K562 (cell line): ENCODE measurements around the gene ACAD8. TPM values are rescaled to one million over a fixed set of nuclear protein-coding genes. Genes with fewer than 3 reads are reported as not detected.

ENCODE experiments used
- ATAC-seq: fragments of 200-7000 bp; cut with Tn5 transposase; 3 replicates; pipeline ENCODE4 v1.9.1; 2020; ENCODE audit warnings: moderate library complexity
- BruUV-seq: library from RNA; stranded (reverse); fragments of 400-500 nt; replicated peaks from 2 replicates; lab custom pipeline; 2021; lab: Mats Ljungman, UMichigan
- CTCF ChIA-PET: fragments of 300-600 bp; formaldehyde crosslinking; extraction: SDS; loops from one replicate; lab custom pipeline; 2021; ENCODE audit warnings: low intra/inter-chr PET ratio; lab: Yijun Ruan, JAX
- POLR2A ChIA-PET: fragments of 300-600, 350-650 bp; sonication (Branson Sonifier 250); formaldehyde crosslinking; extraction: SDS; loops from one replicate; lab custom pipeline; 2021; ENCODE audit warnings: antibody characterized with exemption, inconsistent platforms; lab: Yijun Ruan, JAX
- DNase-seq, 4 experiments: peaks; one replicate each; pipeline versions ENCODE4 v3.0.0 to v3.0.0-alpha.2; 2011 to 2018; ENCODE audit warnings: low spot score in 3 of 4, mixed read lengths in 3 of 4; ENCODE audit errors: extremely low read depth in 1 of 4
- FAIRE-seq: peaks from 2 replicates; lab custom pipeline; 2011; peaks lifted over from hg19 to GRCh38; lab: Jason Lieb, UNC
- H2AFZ ChIP-seq: 2 replicates; pipeline ENCODE4 v1.6.0; 2011; ENCODE audit warnings: low read depth, low read length, control low read depth, inconsistent platforms
- H3K27ac ChIP-seq: fragments of 200-600 bp; 3 replicates; pipeline ENCODE4 v1.8.0; 2011; ENCODE audit warnings: low read depth, mild to moderate bottlenecking, control low read depth, inconsistent platforms, low read length, moderate library complexity, mixed read lengths; ENCODE audit errors: extremely low read depth
- H3K27me3 ChIP-seq, 2 experiments: fragments of 300-600 bp in 1 of 2; 2 replicates in 1 of 2; 3 replicates in 1 of 2; pipeline versions ENCODE4 v1.6.0 to v1.8.0; 2011; ENCODE audit warnings: inconsistent platforms in 2 of 2, low read length in 2 of 2, mild to moderate bottlenecking in 1 of 2, mixed read lengths in 1 of 2, moderate library complexity in 1 of 2; ENCODE audit not compliant: control insufficient read depth in 2 of 2, insufficient read depth in 2 of 2
- H3K36me3 ChIP-seq: fragments of 300-600 bp; 3 replicates; pipeline ENCODE4 v1.8.0; 2011; ENCODE audit warnings: mild to moderate bottlenecking, low read length, inconsistent platforms; ENCODE audit not compliant: control insufficient read depth, insufficient read depth
- H3K4me1 ChIP-seq, 2 experiments: fragments of 200-600 bp in 1 of 2; replicated peaks in 1 of 2; 2 replicates in 1 of 2; 3 replicates in 1 of 2; pipeline versions ENCODE4 v1.5.1 to v1.8.0; 2011; ENCODE audit warnings: inconsistent platforms in 2 of 2, low read length in 2 of 2, mild to moderate bottlenecking in 1 of 2, mixed read lengths in 1 of 2, moderate library complexity in 1 of 2; ENCODE audit not compliant: control insufficient read depth in 2 of 2, insufficient read depth in 2 of 2
- H3K4me2 ChIP-seq: 2 replicates; pipeline ENCODE4 v1.6.1; 2011; ENCODE audit warnings: low read length, control low read depth, inconsistent platforms, mixed read lengths; ENCODE audit not compliant: insufficient read depth
- H3K4me3 ChIP-seq: fragments of 200-600 bp; sonication (generic), shearing (Covaris generic); 2 replicates; pipeline ENCODE4 v1.5.1; 2016; ENCODE audit warnings: control low read depth, inconsistent platforms
- H3K79me2 ChIP-seq: fragments of 200-600 bp; 3 replicates; pipeline ENCODE4 v1.8.0; 2011; ENCODE audit warnings: low read length, inconsistent platforms; ENCODE audit not compliant: control insufficient read depth, insufficient read depth
- H3K9ac ChIP-seq, 2 experiments: 2 replicates each; pipeline versions ENCODE4 v1.6.0 to v1.6.1; 2011; ENCODE audit warnings: low read depth in 2 of 2, low read length in 2 of 2, control low read depth in 1 of 2, inconsistent platforms in 1 of 2, mild to moderate bottlenecking in 1 of 2, mixed read lengths in 1 of 2; ENCODE audit not compliant: insufficient read depth in 1 of 2
- H3K9me1 ChIP-seq: one replicate; pipeline ENCODE4 v1.6.0; 2011; ENCODE audit warnings: inconsistent platforms, mild to moderate bottlenecking, low read length, moderate library complexity; ENCODE audit not compliant: control insufficient read depth, insufficient read depth
- H3K9me3 ChIP-seq: replicated peaks from 2 replicates; pipeline ENCODE4 v1.5.1; 2011; ENCODE audit warnings: low read depth, low read length, inconsistent platforms; ENCODE audit not compliant: control insufficient read depth, insufficient read depth
- H4K20me1 ChIP-seq: replicated peaks from 2 replicates; pipeline ENCODE4 v1.6.1; 2011; ENCODE audit warnings: low read length, inconsistent platforms, mixed read lengths; ENCODE audit not compliant: control insufficient read depth, insufficient read depth
- ARID2 ChIP-seq: fragments of 450-650 bp; IDR thresholded peaks from 2 replicates; pipeline ENCODE4 v1.6.1; 2017; ENCODE audit warnings: antibody characterized with exemption, mild to moderate bottlenecking
- CREBBP ChIP-seq: IDR thresholded peaks from one replicate; pipeline ENCODE4 v1.6.1; 2012; ENCODE audit warnings: low read depth, mild to moderate bottlenecking, control low read depth, inconsistent platforms, low read length
- E2F6 ChIP-seq, 2 experiments: IDR thresholded peaks; 2 replicates each; pipeline ENCODE4 v1.6.1; 2011; ENCODE audit warnings: borderline replicate concordance in 1 of 2, control low read depth in 1 of 2, low read depth in 1 of 2, low read length in 1 of 2, mild to moderate bottlenecking in 1 of 2, mixed read lengths in 1 of 2, moderate library complexity in 1 of 2; ENCODE audit not compliant: insufficient read depth in 1 of 2, insufficient read length in 1 of 2, poor library complexity in 1 of 2, severe bottlenecking in 1 of 2; ENCODE audit errors: extremely low read depth in 1 of 2
- EWSR1 ChIP-seq: fragments of 450-650 bp; IDR thresholded peaks from 2 replicates; pipeline ENCODE4 v1.6.1; 2018; ENCODE audit warnings: borderline replicate concordance, mild to moderate bottlenecking, low read depth, moderate library complexity; ENCODE audit not compliant: partially characterized antibody
- EZH2 ChIP-seq: IDR thresholded peaks from 2 replicates; pipeline ENCODE4 v1.6.1; 2012; ENCODE audit warnings: low read depth, mild to moderate bottlenecking, inconsistent platforms, low read length, borderline replicate concordance
- HEY1 ChIP-seq: fragments of 250-450 bp; sonication (Bioruptor Pico); IDR thresholded peaks from 2 replicates; pipeline ENCODE4 v1.5.0; 2020; ENCODE audit warnings: mild to moderate bottlenecking, moderate library complexity, borderline replicate concordance
- RBM39 ChIP-seq: fragments of 200-400 bp; formaldehyde crosslinking; optimal IDR thresholded peaks from 2 replicates; pipeline ENCODE3; 2018; ENCODE audit warnings: low read depth, low read length
- SUPT5H ChIP-seq: fragments of 450-650 bp; IDR thresholded peaks from 2 replicates; pipeline ENCODE4 v1.6.1; 2016
- TOE1 ChIP-seq, 2 experiments: fragments of 450-650 bp in 1 of 2; sonication (generic) in 1 of 2; formaldehyde crosslinking in 1 of 2; IDR thresholded peaks; 2 replicates each; pipeline versions ENCODE4 v1.7.1 to v1.8.0; 2016 to 2022; ENCODE audit warnings: borderline replicate concordance in 2 of 2, mild to moderate bottlenecking in 2 of 2, antibody characterized with exemption in 1 of 2, inconsistent platforms in 1 of 2, low read depth in 1 of 2, missing genetic modification reagents in 1 of 2, moderate library complexity in 1 of 2
- WGBS: fragments of 100-300 bp; shearing (Covaris generic); methylation state at CpG from one replicate; pipeline ENCODE4 v1.1.6; 2016; ENCODE audit warnings: low coverage, mixed read lengths; ENCODE audit not compliant: insufficient coverage; ENCODE audit errors: missing lambda C conversion rate; 5-methylcytosine and 5-hydroxymethylcytosine counted together
- in situ Hi-C: fragments of 300-500 bp; cut with MboI; formaldehyde crosslinking; loops from 4 replicates; pipeline ENCODE4 v1.15.0; 2018; ENCODE audit warnings: inconsistent platforms, mixed read lengths
- intact Hi-C: fragments of 100-400 bp; cut with micrococcal nuclease; formaldehyde crosslinking; loops from 2 replicates; pipeline ENCODE4 v1.14.2; 2022
- polyA plus RNA-seq, 8 experiments: library from polyadenylated mRNA; depleted of rRNA in 4 of 8; stranded (reverse) in 5 of 8; unstranded in 3 of 8; fragments of >200 nt; fragmentation: Nextera tagmentation in 2 of 8; fragmentation: Illumina TruSeq in 1 of 8; extraction: Ambion mirVana in 2 of 8; extraction: Trizol in 1 of 8; gene quantifications; 2 replicates each; pipeline versions ENCODE4 v1.2.1 to v1.2.3, GENCODE V29; 2011 to 2014; ENCODE audit warnings: inconsistent platforms in 1 of 8, missing spikeins in 1 of 8
- total RNA-seq, 7 experiments: library from RNA; depleted of rRNA in 6 of 7; stranded (reverse); fragments of >200 nt in 6 of 7; fragmentation: Illumina TruSeq in 2 of 7; extraction: Trizol in 2 of 7; gene quantifications; 2 replicates each; pipeline versions ENCODE4 v1.2.1 to v1.2.3, GENCODE V29; 2011 to 2021; ENCODE audit warnings: low replicate concordance in 1 of 7
- TF ChIP-seq, protein P1 (sequence below): sonication (generic); formaldehyde crosslinking; IDR thresholded peaks from 2 replicates; pipeline ENCODE4 v1.8.1; 2023; ENCODE audit warnings: missing genetic modification reagents, mild to moderate bottlenecking, borderline replicate concordance
- TF ChIP-seq, protein P2 (sequence below), 2 experiments: fragments of 450-650 bp; IDR thresholded peaks; 2 replicates each; pipeline ENCODE4 v1.6.1; 2016
- TF ChIP-seq, protein P3 (sequence below): fragments of 250-450 bp; sonication (Bioruptor Pico); IDR thresholded peaks from 2 replicates; pipeline ENCODE4 v1.8.0; 2021; ENCODE audit warnings: borderline replicate concordance, mild to moderate bottlenecking, moderate library complexity; ENCODE audit not compliant: poor library complexity, severe bottlenecking

ACAD8 gene
- total and polyA plus RNA-seq, 9 of the 15 experiments (the other 6 are each of a cell fraction or from before 2014, with no cell fraction given), result 6.5 to 34.1 (median 20.1) TPM

- Histone ChIP-seq H3K27me3 (no peaks in the 10 kb centered on the region), H3K27ac (no peak overlapping the region), H3K4me1 (peaks cover 3 to 17% of the 10 kb centered on the region in 2 experiments; a peak in 4 of 5 replicates), H4K20me1 (no peaks in the 10 kb centered on the region), H3K4me2 (no peak overlapping the region), H3K36me3 (peaks cover 58% of the 10 kb centered on the region), H3K79me2 (peaks cover 32% of the 10 kb centered on the region), H2AFZ (no peak overlapping the region), H3K4me3 (no peak overlapping the region), H3K9me1 (no peaks in the 10 kb centered on the region), H3K9ac (no peak overlapping the region), H3K9me3 (no peaks in the 10 kb centered on the region)
- no peak for DNase-seq
- no TSS peak for BruUV-seq
- 94% methylated on average over 2 of the region's 2 CpGs for WGBS
- no peak for FAIRE-seq
- intact Hi-C loops (no loop called here), in situ Hi-C loops (no loop called here)
- no peak for ATAC-seq
- POLR2A ChIA-PET, result interaction anchor here (0.6 to 1.2 kb wide), 2 partner anchors 14 to 17 kb away, joined by 3 to 5 read pairs; no protein-coding TSS in a partner anchor
- CTCF ChIA-PET, result no interaction called here
- TF ChIP-seq EZH2, result no peak
- TF ChIP-seq ARID2, result no peak
- no peak for TF ChIP-seq E2F6 (IDR thresholded peaks at IDR 0.05; ENCODE audit: borderline replicate concordance in 1 of 2, extremely low read depth in 1 of 2, insufficient read depth in 1 of 2, insufficient read length in 1 of 2, low read depth in 1 of 2, low read length in 1 of 2, poor library complexity in 1 of 2, severe bottlenecking in 1 of 2)
- no peak for TF ChIP-seq TOE1 (IDR thresholded peaks at IDR 0.05; ENCODE audit: borderline replicate concordance)
- no peak for TF ChIP-seq TOE1 (CRISPR knock-in tag; IDR thresholded peaks at IDR 0.05; ENCODE audit: borderline replicate concordance, low read depth)
- TF ChIP-seq, protein P1, sequence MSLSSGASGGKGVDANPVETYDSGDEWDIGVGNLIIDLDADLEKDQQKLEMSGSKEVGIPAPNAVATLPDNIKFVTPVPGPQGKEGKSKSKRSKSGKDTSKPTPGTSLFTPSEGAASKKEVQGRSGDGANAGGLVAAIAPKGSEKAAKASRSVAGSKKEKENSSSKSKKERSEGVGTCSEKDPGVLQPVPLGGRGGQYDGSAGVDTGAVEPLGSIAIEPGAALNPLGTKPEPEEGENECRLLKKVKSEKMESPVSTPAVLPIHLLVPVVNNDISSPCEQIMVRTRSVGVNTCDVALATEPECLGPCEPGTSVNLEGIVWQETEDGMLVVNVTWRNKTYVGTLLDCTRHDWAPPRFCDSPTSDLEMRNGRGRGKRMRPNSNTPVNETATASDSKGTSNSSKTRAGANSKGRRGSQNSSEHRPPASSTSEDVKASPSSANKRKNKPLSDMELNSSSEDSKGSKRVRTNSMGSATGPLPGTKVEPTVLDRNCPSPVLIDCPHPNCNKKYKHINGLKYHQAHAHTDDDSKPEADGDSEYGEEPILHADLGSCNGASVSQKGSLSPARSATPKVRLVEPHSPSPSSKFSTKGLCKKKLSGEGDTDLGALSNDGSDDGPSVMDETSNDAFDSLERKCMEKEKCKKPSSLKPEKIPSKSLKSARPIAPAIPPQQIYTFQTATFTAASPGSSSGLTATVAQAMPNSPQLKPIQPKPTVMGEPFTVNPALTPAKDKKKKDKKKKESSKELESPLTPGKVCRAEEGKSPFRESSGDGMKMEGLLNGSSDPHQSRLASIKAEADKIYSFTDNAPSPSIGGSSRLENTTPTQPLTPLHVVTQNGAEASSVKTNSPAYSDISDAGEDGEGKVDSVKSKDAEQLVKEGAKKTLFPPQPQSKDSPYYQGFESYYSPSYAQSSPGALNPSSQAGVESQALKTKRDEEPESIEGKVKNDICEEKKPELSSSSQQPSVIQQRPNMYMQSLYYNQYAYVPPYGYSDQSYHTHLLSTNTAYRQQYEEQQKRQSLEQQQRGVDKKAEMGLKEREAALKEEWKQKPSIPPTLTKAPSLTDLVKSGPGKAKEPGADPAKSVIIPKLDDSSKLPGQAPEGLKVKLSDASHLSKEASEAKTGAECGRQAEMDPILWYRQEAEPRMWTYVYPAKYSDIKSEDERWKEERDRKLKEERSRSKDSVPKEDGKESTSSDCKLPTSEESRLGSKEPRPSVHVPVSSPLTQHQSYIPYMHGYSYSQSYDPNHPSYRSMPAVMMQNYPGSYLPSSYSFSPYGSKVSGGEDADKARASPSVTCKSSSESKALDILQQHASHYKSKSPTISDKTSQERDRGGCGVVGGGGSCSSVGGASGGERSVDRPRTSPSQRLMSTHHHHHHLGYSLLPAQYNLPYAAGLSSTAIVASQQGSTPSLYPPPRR, result no peak
- TF ChIP-seq SUPT5H, result no peak
- TF ChIP-seq, protein P2, sequence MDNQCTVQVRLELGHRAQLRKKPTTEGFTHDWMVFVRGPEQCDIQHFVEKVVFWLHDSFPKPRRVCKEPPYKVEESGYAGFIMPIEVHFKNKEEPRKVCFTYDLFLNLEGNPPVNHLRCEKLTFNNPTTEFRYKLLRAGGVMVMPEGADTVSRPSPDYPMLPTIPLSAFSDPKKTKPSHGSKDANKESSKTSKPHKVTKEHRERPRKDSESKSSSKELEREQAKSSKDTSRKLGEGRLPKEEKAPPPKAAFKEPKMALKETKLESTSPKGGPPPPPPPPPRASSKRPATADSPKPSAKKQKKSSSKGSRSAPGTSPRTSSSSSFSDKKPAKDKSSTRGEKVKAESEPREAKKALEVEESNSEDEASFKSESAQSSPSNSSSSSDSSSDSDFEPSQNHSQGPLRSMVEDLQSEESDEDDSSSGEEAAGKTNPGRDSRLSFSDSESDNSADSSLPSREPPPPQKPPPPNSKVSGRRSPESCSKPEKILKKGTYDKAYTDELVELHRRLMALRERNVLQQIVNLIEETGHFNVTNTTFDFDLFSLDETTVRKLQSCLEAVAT (IDR thresholded peaks at IDR 0.05), result no peak
- TF ChIP-seq RBM39, result no peak
- TF ChIP-seq HEY1, result no peak
- TF ChIP-seq, protein P3, sequence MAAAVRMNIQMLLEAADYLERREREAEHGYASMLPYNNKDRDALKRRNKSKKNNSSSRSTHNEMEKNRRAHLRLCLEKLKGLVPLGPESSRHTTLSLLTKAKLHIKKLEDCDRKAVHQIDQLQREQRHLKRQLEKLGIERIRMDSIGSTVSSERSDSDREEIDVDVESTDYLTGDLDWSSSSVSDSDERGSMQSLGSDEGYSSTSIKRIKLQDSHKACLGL (CRISPR knock-in tag), result no peak
- TF ChIP-seq CREBBP, result no peak
- TF ChIP-seq EWSR1, result no peak
These were observed 2.7 kb upstream of the ACAD8 start for GRCh38 chr11:134250675-134251074.
